Measurements from ENCODE around the gene GATAD1.

- no peak for TF ChIP-seq POLR2A (IDR thresholded peaks at IDR 0.05; ENCODE audit: low read length)
- no peak for TF ChIP-seq GATA1 (IDR thresholded peaks at IDR 0.05; ENCODE audit: low read depth, low read length)
Observed at GRCh38 chr7:92400013-92400412, 47.3 kb upstream of the GATAD1 start.
